CD8-positive, alpha-beta memory T cell (primary cell): ENCODE measurements around the gene SIDT1. TPM values are rescaled to one million over a fixed set of nuclear protein-coding genes. Genes with fewer than 3 reads are reported as not detected.

Experiments
- polyA plus RNA-seq: library from polyadenylated mRNA; unstranded; fragments of 300-500 nt; fragmentation: Illumina TruSeq; gene quantifications from one replicate; pipeline ENCODE4 v1.2.3, GENCODE V29; 2021
- total RNA-seq, 2 experiments: library from RNA; stranded (reverse); gene quantifications; one replicate each; pipeline ENCODE4 v1.2.3, GENCODE V29; 2021

Gene SIDT1
- total and polyA plus RNA-seq, 3 experiments from 2014 or later, result 14.8 to 23.9 (median 16.6) TPM

Other genes with a start within 250 kb of the SIDT1 start
- 1 to 10 TPM; 3.9 to 5.3 TPM for gene CFAP44, start 91.1 kb upstream of the SIDT1 start, total RNA-seq
- gene CFAP44, start 91.1 kb upstream of the SIDT1 start, polyA plus RNA-seq, result 0.51 TPM
- 10 to 100 TPM; 21.4 TPM for gene SPICE1, start 17.4 kb upstream of the SIDT1 start, total RNA-seq
- gene SPICE1, start 17.4 kb upstream of the SIDT1 start, polyA plus RNA-seq, result 4.0 TPM
- 10 to 100 TPM; 11.2 to 13.2 TPM for gene USF3, start 164.1 kb downstream of the SIDT1 start, total RNA-seq
- 4.9 TPM for gene USF3, start 164.1 kb downstream of the SIDT1 start, polyA plus RNA-seq
- 100 to 1,000 TPM; 194 to 199 TPM for gene NAA50, start 213.7 kb downstream of the SIDT1 start, total RNA-seq
- gene NAA50, start 213.7 kb downstream of the SIDT1 start, polyA plus RNA-seq, result 77.7 TPM
- 10 to 100 TPM; 45.4 to 48.0 TPM for gene ATP6V1A, start 214.5 kb downstream of the SIDT1 start, total RNA-seq
- gene ATP6V1A, start 214.5 kb downstream of the SIDT1 start, polyA plus RNA-seq, result 34.0 TPM